ENCODE measurements around the gene EIF2S3B.
"Not testable (repeated sequence)": the region's sequence is repeated elsewhere in the genome, so short reads cannot be mapped to it uniquely, and the experiment has no call there.

EIF2S3B gene

DNA sequence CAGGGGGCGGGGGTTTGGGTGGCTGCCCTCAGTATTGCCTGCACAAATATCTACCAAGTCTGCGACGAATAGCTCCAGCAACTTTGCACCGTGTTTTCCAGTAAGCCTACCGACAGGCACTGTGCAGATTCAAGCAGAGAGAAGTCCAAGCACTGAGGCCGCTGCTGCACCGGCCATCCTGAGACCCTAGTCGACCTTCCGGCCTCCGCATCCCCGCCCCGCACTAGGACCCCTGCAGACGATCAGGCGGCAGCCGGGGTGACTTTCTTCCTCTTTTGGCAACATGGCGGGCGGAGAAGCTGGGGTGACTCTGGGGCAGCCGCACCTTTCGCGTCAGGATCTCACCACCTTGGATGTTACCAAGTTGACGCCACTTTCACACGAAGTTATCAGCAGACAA is at the start of gene EIF2S3B:
TSS of gene EIF2S3B (plus strand) at position 271 of the 400 bp plus-strand sequence. CDS start at position 284, 13 bp downstream.
- DNase-seq (ENCODE audit: low spot score): no peak

DNA sequence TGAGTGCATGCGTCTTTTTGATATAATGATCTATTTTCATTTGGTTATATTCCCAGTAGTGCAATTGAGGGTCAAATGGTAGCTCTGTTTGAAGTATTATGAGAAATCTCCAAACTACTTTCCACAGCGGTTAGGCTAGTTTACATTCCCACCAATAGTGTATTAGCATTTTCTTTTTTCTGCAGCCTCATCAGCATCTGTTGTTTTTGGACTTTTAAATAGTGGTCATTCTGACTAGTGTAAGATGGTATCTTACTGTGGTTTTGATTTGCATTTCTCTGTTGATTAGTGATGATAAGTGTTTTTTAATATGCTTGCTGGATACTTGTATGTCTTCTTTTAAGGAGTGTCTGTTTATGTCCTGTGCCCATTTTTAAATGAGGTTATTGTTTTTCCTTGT is 48.8 kb upstream of the EIF2S3B start:
- no peak for DNase-seq (ENCODE audit: low spot score)

DNA sequence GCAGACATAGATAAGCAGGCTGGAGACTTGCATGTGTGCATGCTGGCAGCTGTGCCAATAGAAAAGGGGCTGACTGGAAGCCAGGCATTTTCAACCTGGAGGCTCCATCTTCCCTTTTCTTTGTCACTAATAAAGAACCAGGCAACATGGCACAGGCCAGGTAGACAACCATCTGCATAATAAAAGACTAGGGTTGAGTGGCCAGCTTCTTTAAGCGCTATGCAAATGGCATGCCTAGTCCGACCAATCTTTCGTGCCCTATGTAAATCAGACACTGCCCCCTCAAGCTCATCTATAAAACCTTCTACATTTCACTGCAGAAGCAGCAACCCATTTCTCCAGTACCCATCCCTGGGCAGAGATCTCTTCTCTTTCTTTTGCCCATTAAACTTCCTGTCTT is 47.9 kb upstream of the EIF2S3B start:
- DNase-seq (ENCODE audit: low spot score): no peak

DNA sequence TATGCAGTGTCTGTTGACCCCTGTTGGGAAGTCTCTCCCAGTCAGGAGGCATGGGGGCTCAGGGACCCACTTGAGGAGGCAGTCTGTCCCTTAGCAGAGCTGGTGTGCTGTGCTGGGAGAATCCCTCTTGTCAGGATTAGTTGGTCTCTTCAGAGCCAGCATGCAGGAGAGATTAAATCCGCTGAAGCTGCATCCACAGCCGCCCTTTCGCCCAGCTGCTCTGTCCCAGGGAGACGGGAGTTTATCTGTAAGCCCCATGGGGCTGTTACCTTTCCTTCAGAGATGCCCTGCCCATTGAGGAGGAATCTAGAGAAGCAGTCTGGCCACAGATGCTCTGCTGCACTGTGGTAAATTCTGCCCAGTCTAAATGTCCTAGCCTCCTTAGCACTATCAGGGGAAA is 39.4 kb upstream of the EIF2S3B start:
- DNase-seq (ENCODE audit: low spot score): no peak

DNA sequence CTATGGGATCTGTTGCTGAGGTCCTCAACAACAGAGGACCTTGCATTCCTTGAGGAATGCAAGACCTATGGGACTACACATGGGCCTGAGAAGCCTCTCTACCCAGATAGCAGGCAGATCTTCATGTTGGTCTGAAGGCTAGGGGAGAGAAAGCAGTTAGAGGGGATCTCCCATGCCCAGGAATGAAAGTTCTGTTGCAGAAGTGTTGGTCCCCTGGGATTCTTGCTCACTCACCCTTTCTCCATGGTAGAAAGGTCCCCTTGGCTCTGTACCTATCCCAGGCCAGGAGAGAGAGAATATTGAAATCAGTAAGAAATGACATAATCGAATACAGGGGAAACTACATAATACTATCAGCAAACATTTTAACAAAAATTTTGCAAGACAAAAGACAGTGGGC is 36.0 kb upstream of the EIF2S3B start:
- DNase-seq (ENCODE audit: low spot score): no peak

DNA sequence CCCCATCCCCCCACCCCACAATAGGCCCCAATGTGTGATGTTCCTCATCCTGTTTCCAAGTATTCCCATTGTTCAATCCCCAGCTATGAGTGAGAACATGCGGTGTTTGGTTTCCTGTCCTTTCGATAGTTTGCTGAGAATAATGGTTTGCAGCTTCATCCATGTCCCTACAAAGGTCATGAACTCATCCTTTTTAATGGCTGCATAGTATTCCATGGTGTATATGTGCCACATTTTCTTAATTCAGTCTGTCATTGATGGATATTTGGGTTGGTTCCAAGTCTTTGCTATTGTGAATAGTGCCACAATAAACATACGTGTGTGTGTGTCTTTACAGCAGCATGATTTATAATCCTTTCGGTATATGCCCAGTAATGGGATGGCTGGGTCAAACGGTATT is 32.9 kb upstream of the EIF2S3B start:
- DNase-seq (ENCODE audit: low spot score): not testable (repeated sequence)

DNA sequence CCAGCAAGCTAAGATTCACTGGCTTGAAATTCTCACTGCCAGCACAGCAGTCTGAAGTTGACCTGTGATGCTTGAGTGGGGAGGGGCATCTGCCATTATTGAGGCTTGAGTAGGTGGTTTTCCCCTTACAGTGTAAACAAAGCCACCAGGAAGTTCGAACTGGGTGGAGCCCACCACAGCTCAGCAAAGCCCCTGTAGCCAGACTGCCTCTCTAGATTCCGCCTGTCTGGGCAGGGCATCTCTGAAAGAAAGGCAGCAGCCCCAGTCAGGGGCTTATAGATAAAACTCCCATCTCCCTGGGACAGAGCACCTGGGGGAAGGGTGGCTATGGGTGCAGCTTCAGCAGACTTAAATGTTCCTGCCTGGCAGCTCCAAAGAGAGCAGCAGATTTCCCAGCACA is 23.8 kb upstream of the EIF2S3B start:
- not testable (repeated sequence) for DNase-seq (ENCODE audit: low spot score)

DNA sequence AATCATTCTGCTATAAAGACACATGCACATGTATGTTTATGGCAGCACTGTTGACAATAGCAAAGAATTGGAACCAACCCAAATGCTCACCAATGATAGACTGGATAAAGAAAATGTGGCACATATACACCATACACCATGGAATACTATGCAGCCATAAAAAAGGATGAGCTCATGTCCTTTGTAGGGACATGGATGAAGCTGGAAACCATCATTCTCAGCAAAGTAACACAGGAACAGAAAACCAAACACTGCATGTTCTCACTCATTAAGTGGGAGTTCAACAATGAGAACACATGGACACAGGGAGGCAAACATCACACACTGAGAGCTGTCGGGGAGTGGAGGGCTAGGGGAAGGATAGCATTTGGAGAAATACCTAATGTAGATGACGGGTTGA is 18.4 kb upstream of the EIF2S3B start:
- not testable (repeated sequence) for DNase-seq (ENCODE audit: low spot score)

DNA sequence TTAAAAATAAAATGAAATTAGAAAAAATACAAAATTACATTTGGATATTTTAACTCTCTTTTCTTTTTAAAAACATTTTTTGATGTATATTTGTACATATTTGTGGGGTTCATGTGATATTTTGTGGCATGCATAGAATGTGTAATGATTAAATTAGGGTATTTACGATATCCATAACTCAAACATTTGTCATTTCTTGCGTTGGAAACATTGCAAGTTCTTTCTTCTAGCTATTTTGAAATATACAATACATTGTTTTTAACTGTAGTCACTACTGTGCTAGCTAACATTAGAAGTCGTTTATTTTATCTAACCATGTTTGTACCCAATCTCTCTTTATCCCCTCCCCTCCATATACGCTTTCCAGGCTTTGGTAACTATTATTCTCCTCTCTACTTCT is 13.9 kb upstream of the EIF2S3B start:
- DNase-seq (ENCODE audit: low spot score): no peak

DNA sequence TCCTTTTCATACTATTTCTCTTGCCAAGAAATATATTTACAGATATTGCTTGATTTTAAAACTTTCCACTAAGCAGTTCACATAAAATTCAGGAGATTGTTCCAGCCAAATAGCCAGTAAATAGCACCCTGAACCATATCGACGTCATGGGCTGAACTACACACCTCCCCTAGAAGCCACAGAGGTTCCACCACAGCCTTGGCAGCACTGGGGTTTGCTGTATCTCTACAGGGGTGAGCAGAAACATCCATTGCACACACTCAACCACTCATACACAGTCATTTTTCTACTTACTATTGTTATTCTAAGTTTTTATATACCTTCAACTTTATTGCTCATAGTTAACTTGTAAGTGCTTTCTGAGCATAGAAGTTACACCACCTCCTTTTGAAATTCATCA is 8.1 kb upstream of the EIF2S3B start:
- DNase-seq (ENCODE audit: low spot score): no peak

DNA sequence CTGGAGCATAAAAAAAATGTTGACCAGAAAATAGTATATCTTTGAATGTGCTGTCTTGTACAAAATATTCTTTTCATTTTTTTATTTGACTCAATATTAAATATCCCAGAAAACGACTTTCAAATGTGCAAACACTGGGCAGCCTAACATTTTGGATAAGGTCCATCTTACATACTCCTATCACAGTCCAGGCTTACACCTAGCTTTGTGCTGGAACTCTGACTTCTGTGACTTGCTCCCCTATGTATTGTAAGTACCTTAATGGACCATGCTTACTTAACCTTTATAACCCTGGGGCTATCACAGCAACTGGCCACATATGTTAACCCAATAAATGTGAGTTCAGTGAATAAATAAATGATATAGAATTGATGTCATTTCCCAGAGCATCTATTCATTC is 7.6 kb upstream of the EIF2S3B start:
- DNase-seq (ENCODE audit: low spot score): no peak

DNA sequence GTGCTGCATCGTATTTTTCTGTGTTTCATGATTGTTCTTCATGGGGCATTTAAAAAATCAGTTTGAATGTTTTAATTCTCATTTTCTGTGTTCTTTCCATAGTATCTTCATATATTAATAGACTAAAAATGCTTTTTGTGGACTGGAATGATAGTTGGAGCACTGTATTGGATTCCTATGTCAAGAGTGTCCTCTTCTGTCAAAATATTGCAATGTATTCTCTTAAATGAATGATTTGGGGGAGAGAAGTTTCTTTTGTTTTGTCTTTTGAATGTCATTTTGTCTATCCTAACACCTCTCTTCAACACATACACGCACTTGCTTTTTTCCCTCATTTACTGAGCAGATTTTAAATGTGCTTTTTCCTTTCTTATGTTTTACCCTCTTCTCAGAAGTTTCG is 4.7 kb upstream of the EIF2S3B start:
- DNase-seq (ENCODE audit: low spot score): peak; percentile 21

DNA sequence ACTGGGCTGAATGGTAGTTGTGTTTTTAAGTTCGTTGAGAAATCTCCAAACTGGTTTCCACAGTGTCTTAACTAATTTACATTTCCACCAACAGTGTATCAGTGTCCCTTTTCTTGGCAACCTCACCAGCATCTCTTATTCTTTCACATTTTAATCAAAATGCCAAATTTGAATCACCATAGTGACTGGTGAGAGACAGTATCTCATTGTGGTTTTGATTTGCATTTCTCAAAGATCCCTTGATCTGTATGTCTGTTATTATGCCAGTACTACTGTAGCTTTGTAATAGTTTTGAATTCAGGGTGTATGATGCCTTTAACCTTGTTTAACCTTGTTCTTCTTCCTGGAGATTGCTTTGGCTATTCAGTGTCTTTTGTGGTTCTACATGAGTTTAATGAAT is 2.2 kb upstream of the EIF2S3B start:
- peak; percentile 73 for DNase-seq (ENCODE audit: low spot score)

DNA sequence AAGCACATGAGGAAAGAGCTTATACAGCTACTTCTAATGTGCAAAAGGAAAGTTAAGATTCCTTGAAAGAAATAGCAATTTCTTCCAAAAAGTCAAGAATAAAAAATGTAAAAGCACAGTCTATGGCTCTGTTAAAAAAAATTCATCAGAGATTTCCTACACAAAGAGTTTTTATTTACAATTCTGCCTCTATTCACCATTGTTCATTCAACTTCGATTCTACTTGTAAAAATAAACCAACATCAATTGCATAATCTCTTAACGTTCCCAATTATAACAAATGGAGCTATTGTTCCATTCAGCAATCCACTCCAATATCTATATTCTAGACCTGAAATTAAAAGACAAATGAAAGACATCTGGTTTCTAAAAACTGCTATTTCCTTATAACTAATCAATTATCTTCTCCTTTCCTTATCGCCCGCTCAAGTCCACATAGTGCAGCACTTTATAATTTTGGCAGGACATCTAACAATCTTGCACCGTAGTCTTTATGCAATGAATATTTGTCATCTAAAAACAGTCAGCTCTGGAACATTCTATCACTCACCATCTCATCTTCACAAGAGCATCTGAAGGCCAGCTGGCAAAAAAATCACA is 6.2 kb downstream of the EIF2S3B start:
- DNase-seq (ENCODE audit: low spot score): peak; percentile 73

DNA sequence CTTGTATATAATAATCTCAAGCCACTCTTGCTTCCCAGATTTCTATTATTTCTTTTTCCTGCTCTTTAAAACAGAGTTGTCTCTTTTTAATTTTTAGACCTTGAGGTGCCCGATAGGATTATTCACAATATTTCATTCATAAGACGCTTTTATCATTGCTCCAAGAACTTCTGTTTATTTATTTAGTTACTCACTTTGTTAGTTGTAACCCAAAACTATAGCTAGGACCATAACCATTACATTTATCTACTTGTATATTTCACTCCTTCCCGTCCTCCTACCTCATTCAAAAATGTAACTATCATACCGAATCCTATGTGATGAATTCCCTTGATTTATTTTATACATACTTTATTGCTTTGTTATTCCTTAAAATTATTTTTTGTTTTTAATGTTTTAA is 7.1 kb downstream of the EIF2S3B start:
- no peak for DNase-seq (ENCODE audit: low spot score)

DNA sequence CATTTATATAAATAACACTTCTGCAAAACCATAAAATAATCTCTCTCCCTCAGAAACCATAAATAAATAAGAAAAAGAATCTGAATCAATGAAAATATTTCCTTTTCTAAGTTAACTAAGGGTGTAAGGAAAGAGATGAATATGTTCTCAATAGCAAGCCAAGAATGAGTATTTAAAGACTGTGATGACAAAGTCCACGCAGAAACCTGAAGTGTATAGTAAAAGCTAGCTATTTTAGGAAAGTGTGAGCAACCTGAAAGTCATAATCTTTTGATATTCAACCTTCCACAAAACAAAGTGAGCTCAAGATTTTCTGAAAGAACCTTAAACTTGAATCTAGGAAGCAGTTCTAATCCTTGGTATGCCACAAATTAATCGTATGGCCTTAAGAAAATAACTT is 15.9 kb downstream of the EIF2S3B start:
- DNase-seq (ENCODE audit: low spot score): no peak

DNA sequence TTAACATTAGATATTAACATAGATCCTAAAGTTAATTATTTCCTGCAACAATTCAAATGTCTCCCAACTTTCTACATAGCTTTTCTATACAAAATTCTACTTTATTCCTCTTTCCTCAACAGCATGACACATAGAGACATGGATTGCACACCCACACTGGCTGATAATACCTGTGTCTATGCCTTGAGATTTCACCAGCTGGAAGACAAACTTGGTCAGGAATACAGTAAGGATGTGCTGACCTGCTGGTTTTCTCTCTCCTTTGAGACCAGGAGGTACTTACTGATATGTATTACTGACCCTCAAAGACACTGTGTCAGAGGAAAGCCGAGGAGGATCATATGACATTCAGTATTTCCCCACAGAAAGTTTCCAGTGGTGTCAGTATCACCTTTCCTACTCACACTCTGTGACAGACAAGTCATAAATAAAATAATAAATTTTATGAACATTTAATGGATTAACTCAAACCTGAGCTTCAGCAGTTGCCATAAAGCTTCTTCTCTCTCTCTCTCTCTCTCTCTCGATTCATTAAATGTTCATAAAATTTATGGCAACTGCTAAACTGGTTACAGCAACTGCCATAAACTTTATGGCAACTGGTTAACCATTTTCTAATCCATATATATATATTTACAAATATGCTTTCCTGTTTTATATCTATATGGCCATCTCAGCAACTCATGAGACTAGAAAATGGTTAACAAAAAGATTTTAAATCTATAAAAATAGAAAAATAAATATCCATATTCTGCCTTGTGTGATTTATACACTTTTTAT is 22.7 kb downstream of the EIF2S3B start:
- DNase-seq (ENCODE audit: low spot score): no peak

DNA sequence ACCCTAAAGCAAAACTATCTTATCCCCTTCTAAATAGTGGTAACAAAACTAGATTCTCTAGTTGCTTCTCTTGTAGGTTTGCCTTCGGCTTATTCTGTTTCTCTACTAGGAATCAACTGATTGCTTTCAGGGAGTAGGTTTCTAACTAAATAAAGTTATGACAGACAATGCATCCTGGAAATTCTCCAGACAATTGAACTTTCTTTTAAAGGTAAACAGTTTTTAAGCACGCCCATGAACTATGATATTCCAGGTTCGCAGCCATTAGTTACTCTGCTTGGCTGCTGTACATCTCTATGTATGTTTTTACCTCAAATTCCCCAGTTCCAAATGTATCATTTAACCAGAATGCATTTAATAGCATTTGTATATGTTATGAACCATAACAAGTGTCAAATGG is 23.9 kb downstream of the EIF2S3B start:
- no peak for DNase-seq (ENCODE audit: low spot score)

DNA sequence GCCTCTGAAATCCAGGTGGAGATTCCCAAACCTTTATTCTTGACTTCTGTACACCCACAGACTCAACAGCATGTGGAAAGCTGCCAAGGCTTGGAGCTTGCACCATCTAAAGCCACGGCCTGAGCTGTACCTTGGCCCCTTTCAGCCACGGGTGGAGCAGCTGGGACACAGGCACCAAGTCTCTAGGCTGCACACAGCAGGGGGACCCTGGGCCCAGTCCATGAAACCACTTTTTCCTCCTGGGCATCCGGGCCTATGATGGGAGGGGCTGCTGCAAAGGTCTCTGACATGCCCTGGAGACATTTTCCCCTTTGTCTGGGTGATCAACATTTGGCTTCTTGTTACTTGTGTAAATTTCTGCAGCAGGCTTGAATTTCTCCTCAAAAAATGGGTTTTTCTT is 32.0 kb downstream of the EIF2S3B start:
- DNase-seq (ENCODE audit: low spot score): no peak

DNA sequence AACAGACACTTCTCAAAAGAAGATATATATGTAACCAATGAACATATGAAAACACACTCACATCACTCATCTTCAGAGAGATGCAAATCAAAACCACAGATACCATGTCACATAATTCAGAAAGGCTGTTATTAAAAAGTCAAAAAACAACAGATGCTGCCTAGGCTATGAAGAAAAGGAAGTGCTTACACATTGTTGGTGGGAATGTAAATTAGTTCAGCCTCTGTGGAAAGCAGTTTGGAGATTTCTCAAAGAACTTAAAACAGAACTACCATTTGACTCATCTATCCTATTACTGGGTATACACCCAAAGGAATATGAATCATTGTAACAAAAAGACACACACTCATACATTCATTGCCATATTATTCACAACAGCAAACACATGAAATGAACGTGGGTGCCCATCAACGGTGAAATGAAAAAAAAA is 35.1 kb downstream of the EIF2S3B start:
- no peak for DNase-seq (ENCODE audit: low spot score)

DNA sequence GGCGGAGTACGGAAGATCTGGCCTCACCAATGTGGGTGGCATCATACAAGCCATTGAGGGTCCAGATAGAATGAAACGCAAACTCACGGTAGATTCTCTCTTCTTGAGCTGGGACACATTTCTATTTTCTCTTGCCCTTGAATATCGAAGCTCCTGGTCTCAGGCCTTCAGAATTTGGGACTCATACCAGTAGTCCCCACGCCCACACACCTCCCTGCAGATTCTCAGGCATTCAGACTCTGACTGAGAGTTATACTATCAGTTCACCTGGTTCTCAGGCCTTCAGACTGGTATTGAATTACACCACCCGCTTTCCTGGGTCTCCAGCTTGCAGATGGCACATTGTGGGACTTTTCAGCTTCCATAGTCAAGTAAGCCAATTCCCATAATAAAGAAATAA is 37.8 kb downstream of the EIF2S3B start:
- no peak for DNase-seq (ENCODE audit: low spot score)

DNA sequence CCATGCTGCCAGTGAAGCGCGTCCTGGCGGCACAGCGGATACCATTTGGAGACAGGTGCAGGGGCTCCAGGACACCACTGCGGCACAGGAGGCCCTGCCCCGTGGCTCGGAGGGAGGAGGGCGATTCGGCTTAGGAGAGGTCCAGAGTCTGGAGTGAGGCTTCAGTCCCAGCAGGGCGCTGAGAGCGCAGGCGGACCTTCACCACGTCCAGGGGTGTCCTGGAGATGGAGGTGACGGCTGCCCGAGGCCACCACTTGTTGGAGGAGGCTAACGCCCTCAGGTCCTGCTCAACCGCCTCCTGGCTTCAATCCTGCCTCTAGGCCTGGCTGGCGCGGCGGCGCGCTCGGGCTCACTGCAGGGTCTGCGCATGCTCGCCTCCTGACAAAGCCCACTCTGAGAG is 45.7 kb downstream of the EIF2S3B start:
- DNase-seq (ENCODE audit: low spot score): no peak

DNA sequence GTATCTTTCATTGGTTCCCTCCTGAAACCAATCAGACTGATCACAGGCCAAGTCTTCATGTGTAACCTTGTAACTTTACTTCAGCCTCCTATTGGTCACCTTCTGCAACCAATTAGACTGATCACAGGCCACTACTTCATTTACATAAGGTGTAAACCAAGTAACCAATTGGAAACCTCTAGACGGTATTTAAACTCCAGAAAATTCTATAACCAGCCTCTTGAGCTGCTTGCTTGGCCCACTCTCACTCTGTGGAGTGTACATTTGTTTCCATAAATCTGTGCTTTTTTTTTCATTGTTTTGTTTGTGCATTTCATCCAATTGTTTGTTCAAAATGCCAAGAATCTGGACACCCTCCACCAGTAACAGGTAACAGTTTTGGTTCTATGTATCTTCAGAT is 47.5 kb downstream of the EIF2S3B start:
- DNase-seq (ENCODE audit: low spot score): no peak

DNA sequence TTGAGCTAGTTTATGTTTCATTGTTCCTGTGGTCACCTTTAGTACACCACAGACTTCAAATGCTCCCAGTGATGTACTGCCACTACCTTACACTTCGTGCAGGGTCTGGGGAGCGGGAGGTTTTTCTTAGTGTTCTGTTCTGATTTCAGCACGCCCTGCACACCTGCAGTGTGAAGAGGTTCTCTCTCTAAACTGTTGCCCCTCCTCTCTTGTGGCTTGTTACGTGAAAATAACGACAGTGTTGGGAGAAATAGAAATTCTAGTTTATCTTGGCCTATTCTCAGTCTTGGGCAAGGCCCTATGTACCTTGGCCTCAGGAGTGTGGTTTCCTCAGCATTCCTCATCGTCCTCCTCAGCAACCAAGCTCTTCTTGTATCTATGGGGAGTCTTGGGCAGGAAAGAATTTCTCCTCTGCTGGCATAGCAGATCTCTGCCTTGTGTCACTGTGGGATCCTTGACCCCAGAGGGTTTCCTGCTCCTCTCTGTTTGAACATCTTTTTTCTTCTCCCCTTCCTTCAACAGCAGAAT is 48.6 kb downstream of the EIF2S3B start:
- no peak for DNase-seq (ENCODE audit: low spot score)

All from putamen (tissue), 1 donor.